MG63 (cell line): ENCODE results near the gene CBLC. TPM values are rescaled to one million over a fixed set of nuclear protein-coding genes. Genes with fewer than 3 reads are reported as not detected.

Experiments used
- DNase-seq: peaks from one replicate; pipeline ENCODE4 v3.0.0-alpha.2; 2020
- H3K27me3 ChIP-seq: fragments of 250-450 bp; sonication (Bioruptor Pico); 2 replicates; pipeline ENCODE4 v1.5.1; 2020; ENCODE audit warnings: mild to moderate bottlenecking, moderate library complexity
- H3K36me3 ChIP-seq: fragments of 250-450 bp; sonication (Bioruptor Pico); 2 replicates; pipeline ENCODE4 v1.5.1; 2020; ENCODE audit warnings: mild to moderate bottlenecking, moderate library complexity
- H3K4me3 ChIP-seq: fragments of 250-450 bp; sonication (Bioruptor Pico); 2 replicates; pipeline ENCODE4 v1.5.1; 2020; ENCODE audit warnings: mild to moderate bottlenecking, moderate library complexity
- H3K9me3 ChIP-seq: fragments of 250-450 bp; sonication (Bioruptor Pico); 2 replicates; pipeline ENCODE4 v1.5.1; 2020; ENCODE audit warnings: mild to moderate bottlenecking, moderate library complexity
- total RNA-seq: library from RNA; depleted of rRNA; stranded (reverse); fragments of >200 nt; shearing (Covaris generic); gene quantifications from 2 replicates; pipeline ENCODE4 v1.2.3, GENCODE V29; 2014; ENCODE audit warnings: low replicate concordance

Gene CBLC
- total RNA-seq, 1 experiment from 2014 or later = not detected

- peak; percentile 91 for DNase-seq
- H3K9me3 ChIP-seq = no peaks in the 10 kb centered on the region
- peak overlapping the region; percentile 12 for H3K4me3 ChIP-seq
- no peaks in the 10 kb centered on the region for H3K36me3 ChIP-seq
- H3K27me3 ChIP-seq = no peaks in the 10 kb centered on the region
Observed at GRCh38 chr19:44742330-44743061, 35.2 kb upstream of the CBLC start.

GRCh38 chr19:44744871-44745332, 32.8 kb upstream of the CBLC start:
- H3K27me3 ChIP-seq = no peaks in the 10 kb centered on the region
- no peak overlapping the region for H3K4me3 ChIP-seq
- no peaks in the 10 kb centered on the region for H3K9me3 ChIP-seq
- H3K36me3 ChIP-seq = peaks cover 6% of the 10 kb centered on the region
- no peak for DNase-seq

- Histone ChIP-seq H3K27me3 (no peaks in the 10 kb centered on the region), H3K36me3 (peaks cover 11% of the 10 kb centered on the region), H3K4me3 (no peak overlapping the region), H3K9me3 (no peaks in the 10 kb centered on the region)
- DNase-seq = peak; percentile 88
Observed at GRCh38 chr19:44745341-44745831, 32.3 kb upstream of the CBLC start.

- Histone ChIP-seq H3K36me3 (peaks cover 18% of the 10 kb centered on the region), H3K9me3 (no peaks in the 10 kb centered on the region), H3K4me3 (no peak overlapping the region), H3K27me3 (no peaks in the 10 kb centered on the region)
- no peak for DNase-seq
Observed at GRCh38 chr19:44745887-44746600, 31.6 kb upstream of the CBLC start.

GRCh38 chr19:44746616-44746945, 31.1 kb upstream of the CBLC start:
- Histone ChIP-seq H3K9me3 (no peaks in the 10 kb centered on the region), H3K27me3 (no peaks in the 10 kb centered on the region), H3K36me3 (peaks cover 23% of the 10 kb centered on the region), H3K4me3 (no peak overlapping the region)
- DNase-seq = no peak

GRCh38 chr19:44746946-44747738, 30.5 kb upstream of the CBLC start:
- peak; percentile 97 for DNase-seq
- no peaks in the 10 kb centered on the region for H3K27me3 ChIP-seq
- H3K9me3 ChIP-seq = no peaks in the 10 kb centered on the region
- peaks cover 28% of the 10 kb centered on the region for H3K36me3 ChIP-seq
- H3K4me3 ChIP-seq = peak overlapping the region; percentile 46

GRCh38 chr19:44747739-44748425, 29.8 kb upstream of the CBLC start:
- peaks cover 35% of the 10 kb centered on the region for H3K36me3 ChIP-seq
- DNase-seq = peak; percentile 79
- H3K9me3 ChIP-seq = no peaks in the 10 kb centered on the region

GRCh38 chr19:44748426-44749254, 29.1 kb upstream of the CBLC start, which contains the start of gene BCL3:
BCL3 (plus strand) TSS chr19:44748708; CDS start chr19:44748791, 83 bp downstream.
- peak within 1 kb of the TSS; percentile 75 for H3K4me3 ChIP-seq
- H3K9me3 ChIP-seq = no peaks in the 10 kb centered on the region
- H3K36me3 ChIP-seq = peaks cover 38% of the 10 kb centered on the region
- no peaks in the 10 kb centered on the region for H3K27me3 ChIP-seq
- peak; percentile 92 for DNase-seq

More at GRCh38 chr19:44747739-44748425, 29.8 kb upstream of the CBLC start:
- peak overlapping the region; percentile 46 for H3K4me3 ChIP-seq
- no peaks in the 10 kb centered on the region for H3K27me3 ChIP-seq

- H3K4me3 ChIP-seq = peak overlapping the region; percentile 75
- H3K36me3 ChIP-seq = peaks cover 43% of the 10 kb centered on the region
- no peaks in the 10 kb centered on the region for H3K27me3 ChIP-seq
- no peak for DNase-seq
- H3K9me3 ChIP-seq = no peaks in the 10 kb centered on the region
Observed at GRCh38 chr19:44749292-44749691, 28.4 kb upstream of the CBLC start.

GRCh38 chr19:44749994-44750393, 27.7 kb upstream of the CBLC start:
- Histone ChIP-seq H3K4me3 (peak overlapping the region; percentile 75), H3K36me3 (peaks cover 49% of the 10 kb centered on the region), H3K9me3 (no peaks in the 10 kb centered on the region), H3K27me3 (no peaks in the 10 kb centered on the region)
- no peak for DNase-seq

- peak overlapping the region; percentile 75 for H3K4me3 ChIP-seq
- DNase-seq = no peak
- peaks cover 71% of the 10 kb centered on the region for H3K36me3 ChIP-seq
- no peaks in the 10 kb centered on the region for H3K9me3 ChIP-seq
- no peaks in the 10 kb centered on the region for H3K27me3 ChIP-seq
Observed at GRCh38 chr19:44752123-44752815, 25.4 kb upstream of the CBLC start.

GRCh38 chr19:44752816-44753625, 24.7 kb upstream of the CBLC start:
- peaks cover 77% of the 10 kb centered on the region for H3K36me3 ChIP-seq

GRCh38 chr19:44753626-44753931, 24.1 kb upstream of the CBLC start:
- no peak for DNase-seq
- Histone ChIP-seq H3K36me3 (peaks cover 82% of the 10 kb centered on the region), H3K4me3 (peak overlapping the region; percentile 75), H3K27me3 (no peaks in the 10 kb centered on the region), H3K9me3 (no peaks in the 10 kb centered on the region)

More at GRCh38 chr19:44752816-44753625, 24.7 kb upstream of the CBLC start:
- H3K27me3 ChIP-seq = no peaks in the 10 kb centered on the region
- peak overlapping the region; percentile 75 for H3K4me3 ChIP-seq
- no peaks in the 10 kb centered on the region for H3K9me3 ChIP-seq
- DNase-seq = peak; percentile 98

GRCh38 chr19:44753932-44754749, 23.5 kb upstream of the CBLC start:
- Histone ChIP-seq H3K27me3 (no peaks in the 10 kb centered on the region), H3K9me3 (no peaks in the 10 kb centered on the region), H3K4me3 (peak overlapping the region; percentile 75), H3K36me3 (peaks cover 84% of the 10 kb centered on the region)
- peak; percentile 94 for DNase-seq
